Fibroblast of mammary gland (primary cell): ENCODE measurements around the gene CHRNB2.

Experiments used
- DNase-seq: peaks from one replicate; pipeline ENCODE4 v3.0.0-alpha.2; 2010; ENCODE audit warnings: low read depth
- H3K4me3 ChIP-seq: 2 replicates; pipeline ENCODE4 v1.5.1; 2011; ENCODE audit warnings: low read depth, mild to moderate bottlenecking, low read length, moderate library complexity; ENCODE audit not compliant: control insufficient read depth
- TF ChIP-seq, protein P1 (sequence below): conservative IDR thresholded peaks from 2 replicates; pipeline ENCODE4 v1.5.1; 2011; ENCODE audit warnings: low read depth, low read length, inconsistent platforms; ENCODE audit not compliant: control insufficient read depth, insufficient read depth

Gene CHRNB2

DNA sequence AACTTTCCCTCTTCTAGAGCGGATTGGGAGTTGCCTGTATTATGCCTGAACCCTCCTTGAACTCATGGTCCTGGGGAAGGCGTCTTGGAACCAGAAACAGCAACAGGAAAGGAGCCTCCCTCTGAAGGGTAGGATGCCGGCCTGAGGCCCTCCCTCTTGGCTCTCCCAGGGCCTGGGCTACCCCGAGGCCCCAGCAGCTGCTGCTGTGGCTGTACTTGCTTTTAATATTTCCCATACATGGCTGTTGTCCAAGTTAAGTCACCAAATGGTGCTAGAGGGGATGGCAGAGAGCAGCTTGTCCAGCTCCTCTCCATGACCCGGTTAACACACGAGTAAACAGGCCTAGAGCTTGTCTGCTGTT lies 10.5 kb downstream of the CHRNB2 start:
- H3K4me3 ChIP-seq = no peak overlapping the region
- TF ChIP-seq, protein P1, sequence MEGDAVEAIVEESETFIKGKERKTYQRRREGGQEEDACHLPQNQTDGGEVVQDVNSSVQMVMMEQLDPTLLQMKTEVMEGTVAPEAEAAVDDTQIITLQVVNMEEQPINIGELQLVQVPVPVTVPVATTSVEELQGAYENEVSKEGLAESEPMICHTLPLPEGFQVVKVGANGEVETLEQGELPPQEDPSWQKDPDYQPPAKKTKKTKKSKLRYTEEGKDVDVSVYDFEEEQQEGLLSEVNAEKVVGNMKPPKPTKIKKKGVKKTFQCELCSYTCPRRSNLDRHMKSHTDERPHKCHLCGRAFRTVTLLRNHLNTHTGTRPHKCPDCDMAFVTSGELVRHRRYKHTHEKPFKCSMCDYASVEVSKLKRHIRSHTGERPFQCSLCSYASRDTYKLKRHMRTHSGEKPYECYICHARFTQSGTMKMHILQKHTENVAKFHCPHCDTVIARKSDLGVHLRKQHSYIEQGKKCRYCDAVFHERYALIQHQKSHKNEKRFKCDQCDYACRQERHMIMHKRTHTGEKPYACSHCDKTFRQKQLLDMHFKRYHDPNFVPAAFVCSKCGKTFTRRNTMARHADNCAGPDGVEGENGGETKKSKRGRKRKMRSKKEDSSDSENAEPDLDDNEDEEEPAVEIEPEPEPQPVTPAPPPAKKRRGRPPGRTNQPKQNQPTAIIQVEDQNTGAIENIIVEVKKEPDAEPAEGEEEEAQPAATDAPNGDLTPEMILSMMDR = no peak
- no peak for DNase-seq

DNA sequence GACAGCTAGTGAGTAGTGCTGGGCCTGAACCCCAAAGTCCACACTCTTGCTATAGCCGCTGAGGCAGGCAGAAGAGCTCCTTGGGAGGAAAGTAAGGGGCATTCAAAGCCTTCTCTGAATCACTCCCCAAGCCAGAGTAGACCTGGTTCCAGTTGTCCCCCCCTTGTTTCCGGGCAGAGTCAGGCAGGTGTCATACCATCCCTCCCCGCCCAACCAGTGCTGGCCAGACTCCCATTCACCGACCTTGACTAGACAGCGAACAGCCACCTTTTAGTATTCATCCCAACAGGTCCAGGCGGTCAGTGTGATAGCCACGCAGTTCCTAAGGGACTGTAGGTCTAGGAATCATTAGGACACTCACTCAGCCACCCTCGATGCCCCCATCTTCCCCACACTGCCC lies 11.8 kb downstream of the CHRNB2 start:
- TF ChIP-seq, protein P1 = no peak
- no peak for DNase-seq
- no peak overlapping the region for H3K4me3 ChIP-seq

DNA sequence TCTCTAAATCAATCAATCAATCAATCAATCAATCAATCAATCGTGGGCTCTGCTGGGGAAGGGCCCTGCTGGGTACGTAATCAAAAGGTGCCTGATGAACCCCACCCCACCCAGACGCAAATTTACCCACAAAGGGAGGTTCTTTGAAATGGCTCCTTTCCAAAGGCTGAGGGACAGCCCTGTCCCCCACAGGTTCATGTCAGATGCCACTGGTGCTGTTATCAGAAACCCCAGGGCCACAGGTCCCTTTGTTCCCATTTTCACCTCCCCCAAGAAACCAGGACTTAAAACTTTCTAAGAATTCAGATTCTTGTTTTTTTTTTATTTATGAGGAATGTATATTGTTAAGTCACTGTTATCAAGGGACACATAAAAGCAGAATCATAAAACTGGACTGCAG lies 14.2 kb downstream of the CHRNB2 start:
- no peak for DNase-seq
- TF ChIP-seq, protein P1 = no peak
- H3K4me3 ChIP-seq = no peak overlapping the region

DNA sequence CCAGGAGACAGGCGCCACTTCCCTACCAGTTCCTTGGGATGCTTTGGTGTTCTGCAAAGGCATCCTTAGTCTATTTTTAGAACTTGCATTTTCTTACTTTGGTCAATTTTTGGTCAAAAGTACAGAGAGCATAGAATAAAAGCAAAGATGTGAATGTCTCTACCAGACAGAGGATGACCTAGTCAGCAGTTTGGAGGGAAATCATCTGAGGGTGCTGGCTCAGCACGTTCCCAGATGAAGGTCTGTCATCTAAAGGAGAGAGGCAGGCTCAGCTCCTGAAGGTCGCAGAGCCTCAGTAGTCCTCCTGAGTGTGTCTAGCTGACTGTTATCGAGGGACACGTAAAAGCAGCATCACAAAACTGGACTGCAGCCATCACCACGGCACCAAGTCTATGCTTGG lies 15.3 kb downstream of the CHRNB2 start:
- TF ChIP-seq, protein P1 = no peak
- DNase-seq = no peak

DNA sequence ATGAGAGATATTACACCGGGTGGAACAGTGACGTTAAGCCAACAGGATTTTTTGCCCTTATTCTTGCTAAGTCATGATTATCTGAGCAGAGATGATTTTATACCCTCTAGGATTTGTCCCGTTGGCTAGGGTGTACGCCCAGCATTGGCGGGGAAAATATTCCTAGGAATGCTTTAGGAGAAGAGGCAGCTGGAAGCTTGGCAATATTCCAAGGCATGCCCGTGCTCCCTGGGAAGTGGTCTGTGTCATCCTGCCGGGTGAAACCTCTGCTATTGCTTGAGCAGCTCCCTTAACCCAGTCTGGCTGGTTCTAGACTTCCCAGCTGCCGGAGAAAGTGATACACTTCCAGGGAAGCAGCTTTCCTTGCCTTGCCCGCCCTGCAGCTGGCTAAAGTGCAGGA lies 16.2 kb downstream of the CHRNB2 start:
- peak; percentile 24 for DNase-seq

More for the DNA sequence above, 15.3 kb downstream of the CHRNB2 start:
- no peak overlapping the region for H3K4me3 ChIP-seq

DNA sequence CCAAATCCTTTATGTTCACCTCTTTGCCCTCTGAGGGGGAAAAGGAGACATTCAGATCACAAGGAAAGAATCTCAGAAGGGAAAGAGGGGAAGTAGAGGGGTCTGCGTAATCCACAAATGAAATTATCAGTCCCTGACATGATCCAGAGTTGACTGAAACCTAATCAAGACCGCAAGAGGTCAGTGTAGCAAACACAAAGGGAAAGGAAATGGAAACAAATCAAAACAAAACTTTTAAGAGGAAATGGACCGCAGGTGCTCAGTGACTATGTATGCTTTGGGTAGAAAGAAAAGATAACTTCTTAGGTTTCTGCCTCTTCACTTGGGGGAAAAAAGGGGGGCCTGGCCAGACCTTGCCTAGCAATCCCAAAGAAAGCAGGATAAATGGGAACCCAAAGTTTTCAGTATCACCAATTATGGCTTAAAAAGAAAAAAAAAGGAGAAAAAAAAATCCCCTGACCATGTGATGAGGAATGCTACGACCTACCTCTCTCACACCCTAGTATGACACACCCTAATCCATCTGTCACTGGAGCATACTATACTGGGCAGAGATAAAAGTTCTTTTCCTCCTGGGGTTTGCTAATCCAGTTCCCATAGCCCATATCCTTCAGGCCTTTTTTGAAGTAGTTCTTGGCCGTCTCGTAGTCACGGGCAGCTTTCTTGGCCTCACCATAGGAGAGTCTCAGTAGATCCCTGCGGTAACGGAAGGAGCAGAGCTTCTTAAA lies 16.9 kb downstream of the CHRNB2 start:
- no peak overlapping the region for H3K4me3 ChIP-seq
- TF ChIP-seq, protein P1 = no peak
- no peak for DNase-seq

More for the DNA sequence above, 16.2 kb downstream of the CHRNB2 start:
- H3K4me3 ChIP-seq = no peak overlapping the region
- TF ChIP-seq, protein P1 = no peak
